WTC11 (cell line): Measurements from ENCODE around the gene ADISSP.

Source experiments
- CREB1 ChIP-seq: sonication (generic); formaldehyde crosslinking; IDR thresholded peaks from 2 replicates; pipeline ENCODE4 v1.8.0; 2023; ENCODE audit warnings: mild to moderate bottlenecking, missing genetic modification reagents
- JAZF1 ChIP-seq: fragments of 250-450 bp; sonication (Bioruptor Pico); IDR thresholded peaks from 2 replicates; pipeline ENCODE4 v1.9.0; 2021; ENCODE audit warnings: moderate library complexity, mild to moderate bottlenecking, inconsistent platforms
- JUN ChIP-seq: sonication (generic); formaldehyde crosslinking; IDR thresholded peaks from 2 replicates; pipeline ENCODE4 v1.8.0; 2023; ENCODE audit warnings: mild to moderate bottlenecking, missing genetic modification reagents
- TEAD1 ChIP-seq: sonication (generic); formaldehyde crosslinking; IDR thresholded peaks from 2 replicates; pipeline ENCODE4 v1.8.0; 2022; ENCODE audit warnings: mild to moderate bottlenecking, missing genetic modification reagents
- ZBTB21 ChIP-seq: sonication (generic); formaldehyde crosslinking; IDR thresholded peaks from 2 replicates; pipeline ENCODE4 v1.8.1; 2023; ENCODE audit warnings: mild to moderate bottlenecking, missing genetic modification reagents, borderline replicate concordance
- TF ChIP-seq, protein P1 (sequence below): fragments of 200-600 bp; IDR thresholded peaks from 2 replicates; pipeline ENCODE4 v1.8.0; 2022; ENCODE audit warnings: antibody characterized with exemption
- TF ChIP-seq, protein P2 (sequence below): sonication (generic); formaldehyde crosslinking; conservative IDR thresholded peaks from 2 replicates; pipeline ENCODE4 v1.8.1; 2022; ENCODE audit warnings: mild to moderate bottlenecking, missing genetic modification reagents
- TF ChIP-seq, protein P3 (sequence below): fragments of 250-450 bp; sonication (Bioruptor Pico); IDR thresholded peaks from 2 replicates; pipeline ENCODE4 v1.9.0; 2021; ENCODE audit warnings: mild to moderate bottlenecking, borderline replicate concordance

DNA sequence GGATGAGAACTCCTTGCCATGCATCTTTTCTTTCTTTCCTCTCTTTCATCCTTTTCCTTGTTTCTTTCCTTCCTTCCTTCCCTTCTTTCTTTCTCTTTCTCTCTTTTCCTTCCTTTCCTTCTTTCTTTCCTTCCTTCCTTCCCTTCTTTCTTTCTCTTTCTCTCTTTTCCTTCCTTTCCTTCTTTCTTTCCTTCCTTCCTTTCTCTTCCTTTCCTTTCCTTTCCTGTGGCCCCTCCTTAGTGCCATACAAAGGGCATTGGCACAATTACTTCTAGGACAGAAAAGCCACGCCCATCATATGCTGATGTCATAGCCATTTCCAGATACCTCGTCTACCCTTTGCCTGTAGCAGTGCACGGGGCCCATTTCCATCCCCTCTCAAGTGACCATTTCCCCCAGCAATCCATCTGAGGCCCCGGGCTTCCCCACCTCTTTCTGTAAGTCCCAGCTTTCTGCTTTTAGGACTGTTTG is 21.2 kb upstream of the ADISSP start:
- TF ChIP-seq, protein P1, sequence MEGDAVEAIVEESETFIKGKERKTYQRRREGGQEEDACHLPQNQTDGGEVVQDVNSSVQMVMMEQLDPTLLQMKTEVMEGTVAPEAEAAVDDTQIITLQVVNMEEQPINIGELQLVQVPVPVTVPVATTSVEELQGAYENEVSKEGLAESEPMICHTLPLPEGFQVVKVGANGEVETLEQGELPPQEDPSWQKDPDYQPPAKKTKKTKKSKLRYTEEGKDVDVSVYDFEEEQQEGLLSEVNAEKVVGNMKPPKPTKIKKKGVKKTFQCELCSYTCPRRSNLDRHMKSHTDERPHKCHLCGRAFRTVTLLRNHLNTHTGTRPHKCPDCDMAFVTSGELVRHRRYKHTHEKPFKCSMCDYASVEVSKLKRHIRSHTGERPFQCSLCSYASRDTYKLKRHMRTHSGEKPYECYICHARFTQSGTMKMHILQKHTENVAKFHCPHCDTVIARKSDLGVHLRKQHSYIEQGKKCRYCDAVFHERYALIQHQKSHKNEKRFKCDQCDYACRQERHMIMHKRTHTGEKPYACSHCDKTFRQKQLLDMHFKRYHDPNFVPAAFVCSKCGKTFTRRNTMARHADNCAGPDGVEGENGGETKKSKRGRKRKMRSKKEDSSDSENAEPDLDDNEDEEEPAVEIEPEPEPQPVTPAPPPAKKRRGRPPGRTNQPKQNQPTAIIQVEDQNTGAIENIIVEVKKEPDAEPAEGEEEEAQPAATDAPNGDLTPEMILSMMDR: no peak
- TF ChIP-seq, protein P2, sequence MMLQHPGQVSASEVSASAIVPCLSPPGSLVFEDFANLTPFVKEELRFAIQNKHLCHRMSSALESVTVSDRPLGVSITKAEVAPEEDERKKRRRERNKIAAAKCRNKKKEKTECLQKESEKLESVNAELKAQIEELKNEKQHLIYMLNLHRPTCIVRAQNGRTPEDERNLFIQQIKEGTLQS (CRISPR knock-in tag): no peak
- TF ChIP-seq CREB1: no peak
- TF ChIP-seq TEAD1: no peak
- TF ChIP-seq ZBTB21 (CRISPR knock-in tag): no peak
- TF ChIP-seq, protein P3, sequence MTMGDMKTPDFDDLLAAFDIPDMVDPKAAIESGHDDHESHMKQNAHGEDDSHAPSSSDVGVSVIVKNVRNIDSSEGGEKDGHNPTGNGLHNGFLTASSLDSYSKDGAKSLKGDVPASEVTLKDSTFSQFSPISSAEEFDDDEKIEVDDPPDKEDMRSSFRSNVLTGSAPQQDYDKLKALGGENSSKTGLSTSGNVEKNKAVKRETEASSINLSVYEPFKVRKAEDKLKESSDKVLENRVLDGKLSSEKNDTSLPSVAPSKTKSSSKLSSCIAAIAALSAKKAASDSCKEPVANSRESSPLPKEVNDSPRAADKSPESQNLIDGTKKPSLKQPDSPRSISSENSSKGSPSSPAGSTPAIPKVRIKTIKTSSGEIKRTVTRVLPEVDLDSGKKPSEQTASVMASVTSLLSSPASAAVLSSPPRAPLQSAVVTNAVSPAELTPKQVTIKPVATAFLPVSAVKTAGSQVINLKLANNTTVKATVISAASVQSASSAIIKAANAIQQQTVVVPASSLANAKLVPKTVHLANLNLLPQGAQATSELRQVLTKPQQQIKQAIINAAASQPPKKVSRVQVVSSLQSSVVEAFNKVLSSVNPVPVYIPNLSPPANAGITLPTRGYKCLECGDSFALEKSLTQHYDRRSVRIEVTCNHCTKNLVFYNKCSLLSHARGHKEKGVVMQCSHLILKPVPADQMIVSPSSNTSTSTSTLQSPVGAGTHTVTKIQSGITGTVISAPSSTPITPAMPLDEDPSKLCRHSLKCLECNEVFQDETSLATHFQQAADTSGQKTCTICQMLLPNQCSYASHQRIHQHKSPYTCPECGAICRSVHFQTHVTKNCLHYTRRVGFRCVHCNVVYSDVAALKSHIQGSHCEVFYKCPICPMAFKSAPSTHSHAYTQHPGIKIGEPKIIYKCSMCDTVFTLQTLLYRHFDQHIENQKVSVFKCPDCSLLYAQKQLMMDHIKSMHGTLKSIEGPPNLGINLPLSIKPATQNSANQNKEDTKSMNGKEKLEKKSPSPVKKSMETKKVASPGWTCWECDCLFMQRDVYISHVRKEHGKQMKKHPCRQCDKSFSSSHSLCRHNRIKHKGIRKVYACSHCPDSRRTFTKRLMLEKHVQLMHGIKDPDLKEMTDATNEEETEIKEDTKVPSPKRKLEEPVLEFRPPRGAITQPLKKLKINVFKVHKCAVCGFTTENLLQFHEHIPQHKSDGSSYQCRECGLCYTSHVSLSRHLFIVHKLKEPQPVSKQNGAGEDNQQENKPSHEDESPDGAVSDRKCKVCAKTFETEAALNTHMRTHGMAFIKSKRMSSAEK (CRISPR knock-in tag): no peak
- TF ChIP-seq JAZF1 (CRISPR knock-in tag): no peak
- no peak for TF ChIP-seq JUN (CRISPR knock-in tag)
